ENCODE data around the gene CHRNB2. TPM values are rescaled to one million over a fixed set of nuclear protein-coding genes. Genes with fewer than 3 reads are reported as not detected.

CHRNB2 gene
- total and polyA plus RNA-seq, 2 donors (not counting 1 experiment from before 2014, with no cell fraction given): 0.03 TPM; not detected in 1

DNA sequence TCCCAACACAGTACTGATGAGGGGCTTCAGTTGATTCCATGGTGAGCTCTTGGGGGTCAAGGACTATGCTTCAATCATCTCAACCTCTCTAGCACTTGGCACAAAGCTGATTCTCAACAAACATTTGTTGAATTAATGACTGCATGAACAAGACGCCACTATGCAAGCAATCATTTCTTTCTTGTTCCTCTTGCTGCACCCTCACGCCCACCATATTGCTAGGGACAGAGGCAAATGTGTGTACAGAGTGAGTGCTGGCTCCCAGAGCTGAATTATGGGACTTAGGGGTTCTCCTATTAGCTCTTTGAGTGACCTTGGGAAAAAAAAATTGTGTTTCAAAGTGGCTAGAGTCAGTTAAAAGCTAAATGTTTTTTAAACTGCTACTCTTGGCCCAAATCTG, 38.0 kb downstream of the CHRNB2 start:
- peaks cover 90% of the 10 kb centered on the region for H3K79me2 ChIP-seq (ENCODE audit: control insufficient read depth, insufficient read depth, low read length)
- WGBS (ENCODE audit: insufficient coverage): 100% methylated on average over 1 of the region's 2 CpGs
- ChIA-PET POLR2A (interaction anchor here (0.6 kb wide), 1 partner anchor 359 kb away, joined by 3 read pairs; no protein-coding TSS in a partner anchor), CTCF (interaction anchor here (0.6 to 1.6 kb wide), 5 partner anchors 24 to 391 kb away, joined by 3 to 6 read pairs (median 3); no protein-coding TSS in a partner anchor)
- no peaks in the 10 kb centered on the region for H3K9me3 ChIP-seq (ENCODE audit: control extremely low read depth in 1 of 3, control insufficient read depth in 2 of 3, insufficient read depth in 1 of 3, low read length in 2 of 3)
- H3K27ac Mint-ChIP-seq: peak overlapping the region; percentile 11
- H3K9ac ChIP-seq (ENCODE audit: low read length): no peak overlapping the region
- H3K4me3 ChIP-seq (ENCODE audit: control extremely low read depth in 1 of 5, extremely low read depth in 1 of 5, insufficient read depth in 1 of 5, low read depth in 2 of 5, low read length in 4 of 5): no peak overlapping the region
- no peaks in the 10 kb centered on the region for H3K27me3 ChIP-seq (replicated peaks in 1 of 4; ENCODE audit: control extremely low read depth in 1 of 4, control insufficient read depth in 3 of 4, insufficient read depth in 4 of 4, low read length in 3 of 4)
- peaks cover 65% of the 10 kb centered on the region for H3K4me1 Mint-ChIP-seq
- H3K36me3 ChIP-seq (replicated peaks in 1 of 2; ENCODE audit: control extremely low read depth in 1 of 2, control insufficient read depth in 1 of 2, extremely low read depth in 1 of 2, insufficient read depth in 2 of 2, low read length in 1 of 2): peaks cover 0 to 39% of the 10 kb centered on the region in 2 experiments
- H2AFZ ChIP-seq (ENCODE audit: insufficient read depth, low read depth, low read length, poor library complexity, severe bottlenecking): no peak overlapping the region
- peak overlapping the region in 1 of 2 donors; percentile 64 for H3K27ac ChIP-seq (ENCODE audit: low read length in 2 of 2)
- peaks cover 50 to 60% of the 10 kb centered on the region in 2 donors for H3K4me1 ChIP-seq (ENCODE audit: control insufficient read depth in 2 of 2, insufficient read depth in 2 of 2, low read length in 2 of 2)
- no peak overlapping the region for H3K4me2 ChIP-seq (replicated peaks; ENCODE audit: low read depth, low read length, poor library complexity, severe bottlenecking)
- intact Hi-C loops (cut with micrococcal nuclease): loop anchor here (5.0 kb wide), 4 partner anchors 332 to 457 kb away; partner anchors contain the start of genes EFNA4, PBXIP1, PMVK and ZBTB7B
- ATAC-seq (ENCODE audit: low read depth) (no peak), DNase-seq (no peak)
- TF ChIP-seq EZH2 (IDR thresholded peaks at IDR 0.05; ENCODE audit: borderline replicate concordance, insufficient read depth, low read depth, low read length, poor library complexity, severe bottlenecking): no peak
- TF ChIP-seq, protein P1, sequence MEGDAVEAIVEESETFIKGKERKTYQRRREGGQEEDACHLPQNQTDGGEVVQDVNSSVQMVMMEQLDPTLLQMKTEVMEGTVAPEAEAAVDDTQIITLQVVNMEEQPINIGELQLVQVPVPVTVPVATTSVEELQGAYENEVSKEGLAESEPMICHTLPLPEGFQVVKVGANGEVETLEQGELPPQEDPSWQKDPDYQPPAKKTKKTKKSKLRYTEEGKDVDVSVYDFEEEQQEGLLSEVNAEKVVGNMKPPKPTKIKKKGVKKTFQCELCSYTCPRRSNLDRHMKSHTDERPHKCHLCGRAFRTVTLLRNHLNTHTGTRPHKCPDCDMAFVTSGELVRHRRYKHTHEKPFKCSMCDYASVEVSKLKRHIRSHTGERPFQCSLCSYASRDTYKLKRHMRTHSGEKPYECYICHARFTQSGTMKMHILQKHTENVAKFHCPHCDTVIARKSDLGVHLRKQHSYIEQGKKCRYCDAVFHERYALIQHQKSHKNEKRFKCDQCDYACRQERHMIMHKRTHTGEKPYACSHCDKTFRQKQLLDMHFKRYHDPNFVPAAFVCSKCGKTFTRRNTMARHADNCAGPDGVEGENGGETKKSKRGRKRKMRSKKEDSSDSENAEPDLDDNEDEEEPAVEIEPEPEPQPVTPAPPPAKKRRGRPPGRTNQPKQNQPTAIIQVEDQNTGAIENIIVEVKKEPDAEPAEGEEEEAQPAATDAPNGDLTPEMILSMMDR (IDR thresholded peaks at IDR 0.05): no peak
- H3K27me3 Mint-ChIP-seq: no peaks in the 10 kb centered on the region
- peak overlapping the region; percentile 3 for H3K4me3 Mint-ChIP-seq
- H4K20me1 ChIP-seq (ENCODE audit: control insufficient read depth, insufficient read depth, low read length, poor library complexity, severe bottlenecking): peaks cover 51% of the 10 kb centered on the region
- H3K9me3 Mint-ChIP-seq (ENCODE audit: insufficient read depth): no peaks in the 10 kb centered on the region

DNA sequence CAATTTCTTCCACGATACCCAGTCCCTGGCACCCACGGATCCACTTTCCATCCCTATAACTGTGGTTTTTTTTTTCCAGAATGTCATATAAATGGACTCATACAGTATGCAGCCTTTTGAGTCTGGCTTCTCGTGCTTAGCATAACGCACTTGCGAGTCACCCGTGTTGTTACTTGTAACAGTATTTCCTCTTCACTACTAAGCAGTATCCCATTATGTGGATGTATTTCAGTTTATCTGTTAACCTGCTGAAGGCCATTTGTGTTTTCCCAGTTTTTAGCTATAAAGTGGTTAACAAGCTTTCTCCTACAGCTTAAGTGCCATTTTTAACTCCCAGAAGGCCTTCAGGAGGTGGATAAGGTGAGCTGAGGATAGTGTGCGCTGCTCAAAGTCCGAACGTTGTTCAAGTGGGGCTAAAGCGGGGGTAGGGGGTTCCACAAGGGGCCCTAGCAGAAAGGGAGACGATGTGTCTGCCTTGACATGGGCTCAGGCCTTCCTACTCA, 39.6 kb downstream of the CHRNB2 start:
- peaks cover 50 to 60% of the 10 kb centered on the region in 2 donors for H3K4me1 ChIP-seq (ENCODE audit: control insufficient read depth in 2 of 2, insufficient read depth in 2 of 2, low read length in 2 of 2)
- no peak for DNase-seq

More for the DNA sequence above, 39.6 kb downstream of the CHRNB2 start:
- Mint-ChIP-seq H3K4me1 (peaks cover 61% of the 10 kb centered on the region), H3K27me3 (no peaks in the 10 kb centered on the region), H3K27ac (peak overlapping the region; percentile 96), H3K9me3 (ENCODE audit: insufficient read depth) (no peaks in the 10 kb centered on the region), H3K4me3 (peak overlapping the region; percentile 98)
- peak overlapping the region; percentile 99 for H3K9ac ChIP-seq (ENCODE audit: low read length)
- intact Hi-C loops (cut with micrococcal nuclease): loop anchor here (5.0 kb wide), 4 partner anchors 330 to 455 kb away; partner anchors contain the start of genes EFNA4, PBXIP1, PMVK and ZBTB7B
- peak overlapping the region; percentile 86 to 97 for H3K27ac ChIP-seq (ENCODE audit: low read length in 2 of 2)
- H4K20me1 ChIP-seq (ENCODE audit: control insufficient read depth, insufficient read depth, low read length, poor library complexity, severe bottlenecking): peaks cover 39% of the 10 kb centered on the region
- CTCF ChIA-PET: interaction anchor here (0.6 to 1.3 kb wide), 4 partner anchors 16 to 114 kb away, joined by 3 to 6 read pairs (median 4); no protein-coding TSS in a partner anchor
- peak overlapping the region; percentile 83 to 96 (median 93) for H3K4me3 ChIP-seq (ENCODE audit: control extremely low read depth in 1 of 5, extremely low read depth in 1 of 5, insufficient read depth in 1 of 5, low read depth in 2 of 5, low read length in 4 of 5)
- H3K79me2 ChIP-seq (ENCODE audit: control insufficient read depth, insufficient read depth, low read length): peaks cover 89% of the 10 kb centered on the region
- no peak for TF ChIP-seq EZH2 (IDR thresholded peaks at IDR 0.05; ENCODE audit: borderline replicate concordance, insufficient read depth, low read depth, low read length, poor library complexity, severe bottlenecking)
- TF ChIP-seq, protein P1 (IDR thresholded peaks at IDR 0.05): no peak
- peaks cover 0 to 23% of the 10 kb centered on the region in 2 experiments for H3K36me3 ChIP-seq (replicated peaks in 1 of 2; ENCODE audit: control extremely low read depth in 1 of 2, control insufficient read depth in 1 of 2, extremely low read depth in 1 of 2, insufficient read depth in 2 of 2, low read length in 1 of 2)
- peak overlapping the region; percentile 93 for H2AFZ ChIP-seq (ENCODE audit: insufficient read depth, low read depth, low read length, poor library complexity, severe bottlenecking)
- no peaks in the 10 kb centered on the region for H3K9me3 ChIP-seq (ENCODE audit: control extremely low read depth in 1 of 3, control insufficient read depth in 2 of 3, insufficient read depth in 1 of 3, low read length in 2 of 3)
- no peak for ATAC-seq (ENCODE audit: low read depth)
- WGBS (ENCODE audit: insufficient coverage): 20% methylated on average over 3 of the region's 11 CpGs
- no peaks in the 10 kb centered on the region for H3K27me3 ChIP-seq (replicated peaks in 1 of 4; ENCODE audit: control extremely low read depth in 1 of 4, control insufficient read depth in 3 of 4, insufficient read depth in 4 of 4, low read length in 3 of 4)
- POLR2A ChIA-PET: no interaction called here
- H3K4me2 ChIP-seq (replicated peaks; ENCODE audit: low read depth, low read length, poor library complexity, severe bottlenecking): peak overlapping the region; percentile 86

Data from B cell (primary cell).